HG03159 (cell line): ENCODE measurements around the gene TNRC6B.
"Not testable (repeated sequence)": the region's sequence is repeated elsewhere in the genome, so short reads cannot be mapped to it uniquely, and the experiment has no call there.

Experiments
- ATAC-seq: cut with Tn5 transposase; IDR thresholded peaks from one replicate; pipeline ENCODE4 v1.9.1; 2021; ENCODE audit warnings: mild to moderate bottlenecking, moderate library complexity; ENCODE audit not compliant: unreplicated experiment

Gene TNRC6B

DNA sequence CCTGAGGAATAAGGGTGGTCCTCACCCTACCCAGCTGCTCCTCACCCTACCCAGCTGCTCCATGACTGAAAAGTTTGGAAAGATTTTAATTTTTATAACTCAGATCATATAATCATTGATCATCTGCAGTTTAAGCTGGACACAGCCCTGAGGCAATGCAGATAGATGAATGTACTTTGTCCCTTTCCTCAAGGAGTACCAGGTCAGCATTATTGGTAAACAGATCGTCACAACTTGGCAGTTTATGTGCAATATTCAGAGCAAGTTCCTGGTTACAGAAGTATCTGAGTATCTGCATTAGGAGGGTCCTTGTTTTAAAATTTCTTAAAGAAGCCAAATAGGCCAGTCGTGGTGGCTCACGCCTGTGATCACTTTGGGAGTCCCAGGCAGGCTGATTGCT lies 3.6 kb downstream of the TNRC6B start:
- ATAC-seq = no peak

DNA sequence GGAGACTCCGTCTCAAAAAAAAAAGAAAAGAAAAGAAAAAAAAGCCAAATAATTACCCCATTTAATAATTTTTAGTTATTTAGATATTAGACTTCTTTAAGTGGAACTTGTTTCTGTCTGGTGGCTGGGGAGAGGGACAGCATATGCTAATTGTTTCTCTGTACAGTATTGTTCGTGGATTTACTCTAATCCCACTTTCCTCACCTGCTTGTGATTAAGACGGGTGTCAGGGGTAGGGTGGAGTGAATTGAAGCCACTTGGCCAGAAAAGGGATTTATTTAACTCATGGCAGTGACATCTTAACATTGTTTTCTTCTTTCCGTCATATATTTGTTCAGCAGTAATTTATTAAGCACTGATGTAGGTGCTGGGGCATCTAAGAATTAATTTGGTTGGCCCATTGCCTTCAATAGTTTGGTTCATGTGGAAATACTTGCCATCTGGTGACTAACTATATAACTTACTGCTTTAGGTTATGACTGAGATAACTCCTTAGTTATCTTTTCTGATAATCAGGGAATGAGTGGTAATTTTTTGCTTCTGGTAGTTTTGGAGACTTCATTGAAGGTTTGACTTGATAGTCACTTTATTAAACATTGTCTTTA lies 4.6 kb downstream of the TNRC6B start:
- no peak for ATAC-seq

DNA sequence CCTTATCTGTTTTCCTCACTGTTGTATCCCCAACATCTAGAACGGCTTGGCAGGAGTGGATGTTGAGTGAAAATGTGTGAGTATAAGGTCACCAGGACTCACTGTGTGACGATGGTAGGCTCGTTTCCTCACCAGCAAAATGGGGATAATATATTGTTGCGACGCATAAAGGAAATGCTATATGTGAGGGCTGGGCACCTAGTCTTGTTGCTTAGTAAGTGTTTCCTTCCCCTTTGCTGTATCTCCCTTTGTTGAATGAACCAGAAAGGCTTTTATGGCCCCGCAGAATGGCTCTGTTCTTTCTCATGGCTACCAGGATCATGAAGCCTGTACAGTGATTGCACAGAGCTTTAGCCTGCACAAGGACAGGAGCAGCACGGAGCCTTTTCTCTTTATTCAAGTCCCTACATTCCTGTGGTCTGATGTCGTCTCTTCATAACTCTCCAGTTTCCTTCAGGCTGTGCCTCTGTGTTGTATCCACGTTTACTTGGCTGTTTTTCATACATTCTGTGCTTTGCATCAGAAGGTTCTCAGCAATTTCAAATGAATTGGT lies 5.4 kb downstream of the TNRC6B start:
- no peak for ATAC-seq

DNA sequence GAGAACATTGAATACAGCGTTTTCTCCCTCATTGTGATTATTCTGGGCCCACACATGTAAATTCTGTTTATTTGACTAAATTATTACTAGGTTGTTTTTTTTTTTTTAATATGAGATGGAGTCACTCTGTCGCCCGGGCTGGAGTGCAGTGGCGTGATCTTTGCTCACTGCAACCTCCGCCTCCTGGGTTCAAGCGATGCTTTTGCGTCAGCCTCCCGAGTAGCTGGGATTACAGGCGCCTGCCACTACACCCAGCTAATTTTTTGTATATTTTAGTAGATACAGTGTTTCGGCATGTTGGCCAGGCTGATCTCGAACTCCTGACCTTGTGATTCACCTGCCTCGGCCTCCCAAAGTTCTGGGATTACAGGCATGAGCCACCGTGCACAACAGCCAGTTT lies 5.9 kb downstream of the TNRC6B start:
- ATAC-seq = not testable (repeated sequence)

DNA sequence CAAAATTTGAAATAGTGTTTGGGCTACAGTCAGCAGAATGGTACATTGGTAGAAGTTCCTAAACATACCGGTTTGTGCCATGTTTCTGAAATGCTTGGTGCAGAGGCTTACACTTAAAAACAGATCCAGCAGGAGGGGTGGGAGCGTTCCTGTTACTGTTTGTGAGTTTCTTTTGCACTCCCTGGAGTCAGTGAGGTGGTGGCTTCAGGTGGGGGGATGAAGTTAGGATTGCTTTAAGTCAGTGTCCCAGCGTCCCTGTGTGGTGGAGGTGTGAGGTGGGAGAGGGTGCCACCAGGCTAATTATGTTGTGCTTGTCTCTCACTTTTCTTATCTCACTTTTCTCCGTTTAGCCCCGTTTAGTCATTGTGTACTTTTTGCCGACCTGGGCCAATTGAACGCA lies 9.7 kb downstream of the TNRC6B start:
- no peak for ATAC-seq

DNA sequence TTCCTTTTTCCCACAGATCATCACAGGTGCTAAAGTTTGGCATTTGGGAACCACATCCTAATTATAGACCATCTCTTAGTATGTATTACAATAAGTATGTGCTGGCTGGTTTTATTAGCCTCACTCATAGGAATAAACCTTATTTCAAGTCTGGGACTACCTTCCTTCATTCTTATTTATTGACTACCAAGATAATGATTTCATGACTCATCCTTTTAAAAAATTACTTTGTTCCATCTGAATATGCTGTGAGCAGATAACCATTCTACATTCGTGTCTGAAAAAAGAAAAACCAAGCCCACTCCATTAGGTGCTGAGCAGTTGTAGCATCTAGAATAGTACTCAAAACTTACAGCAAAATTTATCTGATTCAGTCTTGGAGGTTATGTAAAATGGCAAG lies 12.3 kb downstream of the TNRC6B start:
- no peak for ATAC-seq

DNA sequence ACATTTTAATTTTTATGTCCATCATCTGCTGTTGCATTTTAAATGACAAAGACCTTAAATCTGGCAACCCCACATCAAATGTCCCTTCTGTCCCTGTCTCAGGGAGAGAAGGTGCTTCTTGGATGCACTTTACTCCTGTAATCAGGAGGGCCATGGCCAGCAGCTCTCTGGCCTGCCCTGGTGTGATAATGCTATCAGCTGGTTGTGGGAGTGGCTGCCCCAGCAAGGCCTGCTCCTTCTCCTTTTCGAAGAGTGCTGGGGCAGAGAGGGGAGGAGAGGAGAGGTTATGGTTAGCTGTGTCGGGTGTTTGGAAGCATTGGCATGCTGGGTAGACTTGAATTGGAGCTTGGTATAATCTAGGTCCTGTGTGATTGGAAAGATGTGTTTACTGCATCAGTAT lies 12.8 kb downstream of the TNRC6B start:
- no peak for ATAC-seq

DNA sequence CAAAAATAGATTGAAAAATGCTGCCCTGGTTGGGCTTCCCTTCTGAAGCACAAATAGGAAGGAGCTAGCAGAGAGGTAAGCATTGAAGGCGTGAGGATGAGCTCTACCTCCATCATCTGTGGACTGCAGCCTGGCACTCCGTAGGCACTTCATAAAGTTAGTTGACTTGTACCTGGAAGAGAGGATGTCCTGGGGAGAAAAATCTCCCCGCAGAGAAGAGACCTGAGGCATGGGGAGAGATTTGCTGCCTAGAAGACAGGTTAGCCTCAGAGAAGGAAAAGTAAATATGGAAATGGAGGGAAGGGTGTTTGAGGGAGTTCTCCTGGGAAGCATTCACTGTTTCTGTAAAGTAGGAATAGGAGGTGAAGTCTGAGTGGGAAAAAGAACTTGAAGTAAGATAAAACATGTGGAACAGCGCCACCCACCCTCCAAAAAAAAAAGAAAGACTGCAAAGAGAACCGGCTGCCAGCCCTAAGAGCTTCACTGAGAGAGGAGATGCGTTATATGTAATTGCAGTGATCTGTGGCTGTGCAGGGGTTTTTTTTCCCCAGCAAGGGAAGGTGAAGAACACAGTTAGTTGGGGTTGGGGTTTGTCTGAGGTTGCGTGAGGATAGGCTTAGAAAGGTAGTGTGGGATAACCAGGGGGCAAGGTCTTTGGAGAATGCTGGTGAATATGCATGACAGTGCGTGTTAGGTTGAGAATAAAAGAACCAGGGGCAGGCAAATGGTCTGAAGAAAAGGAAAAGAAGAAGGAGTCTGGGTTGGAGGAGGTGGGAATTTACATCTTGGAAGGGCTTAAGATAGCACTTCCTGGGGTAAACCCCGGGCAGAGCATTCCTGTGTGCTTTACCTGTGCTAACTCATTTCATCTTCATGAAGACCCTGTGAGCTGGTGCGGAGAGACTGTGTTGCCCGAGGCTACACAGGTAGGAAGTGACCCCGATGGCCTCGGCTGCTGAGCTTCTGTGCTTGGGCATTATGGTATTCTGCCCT lies 16.0 kb downstream of the TNRC6B start:
- no peak for ATAC-seq

DNA sequence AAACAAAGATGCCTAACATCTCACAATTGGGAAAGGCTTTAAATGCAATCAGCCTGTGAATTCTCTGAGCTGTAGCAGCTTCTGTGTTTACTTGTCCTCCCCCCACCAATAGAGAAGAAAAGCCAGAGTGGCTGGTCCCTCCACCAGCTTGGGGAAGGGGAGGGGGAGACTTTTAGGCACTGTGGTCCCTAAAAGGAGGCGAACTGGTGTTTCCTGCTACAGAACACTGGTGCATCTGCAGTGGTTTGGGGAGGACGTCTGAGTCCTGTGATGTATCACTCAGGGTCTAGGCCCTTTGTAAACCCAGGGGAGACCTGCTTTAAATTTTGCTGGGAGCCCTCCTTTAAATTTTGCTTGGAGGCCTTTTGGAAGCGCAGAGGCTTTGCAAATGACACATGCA lies 16.9 kb downstream of the TNRC6B start:
- no peak for ATAC-seq

DNA sequence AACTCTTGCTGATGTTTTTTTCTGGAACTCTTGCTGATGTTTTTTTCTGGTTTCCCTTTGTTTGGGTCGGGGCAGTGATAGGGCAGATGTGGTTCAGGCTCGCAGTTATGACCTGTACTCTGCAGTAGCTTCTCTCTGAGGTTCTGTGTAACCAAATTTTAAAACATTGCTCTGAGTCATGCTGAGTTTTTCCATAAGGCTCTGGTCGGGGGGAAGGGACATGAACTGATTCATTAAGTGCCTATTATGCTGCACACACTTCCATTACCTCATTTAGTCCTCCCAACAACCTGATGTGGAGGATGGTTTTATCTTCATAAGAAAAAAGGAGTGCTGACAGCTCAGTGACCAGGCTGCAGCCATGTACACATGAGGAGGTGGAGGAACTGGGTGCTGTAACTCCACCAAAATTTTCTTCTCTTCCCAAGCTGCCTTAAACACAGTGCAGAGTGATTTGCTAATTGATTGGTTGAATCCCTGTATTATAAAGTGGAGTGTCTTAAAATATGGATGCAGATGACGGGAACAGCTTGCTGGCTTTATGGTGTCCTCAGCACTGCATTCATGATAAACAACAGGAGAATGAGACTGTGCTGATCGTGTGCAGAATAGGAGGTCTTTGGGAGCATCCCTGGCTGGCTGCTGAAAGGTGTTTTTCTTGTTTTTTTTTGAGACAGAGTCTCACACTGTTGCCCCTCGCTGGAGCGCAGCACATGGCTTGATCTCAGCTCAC lies 19.1 kb downstream of the TNRC6B start:
- ATAC-seq = no peak

DNA sequence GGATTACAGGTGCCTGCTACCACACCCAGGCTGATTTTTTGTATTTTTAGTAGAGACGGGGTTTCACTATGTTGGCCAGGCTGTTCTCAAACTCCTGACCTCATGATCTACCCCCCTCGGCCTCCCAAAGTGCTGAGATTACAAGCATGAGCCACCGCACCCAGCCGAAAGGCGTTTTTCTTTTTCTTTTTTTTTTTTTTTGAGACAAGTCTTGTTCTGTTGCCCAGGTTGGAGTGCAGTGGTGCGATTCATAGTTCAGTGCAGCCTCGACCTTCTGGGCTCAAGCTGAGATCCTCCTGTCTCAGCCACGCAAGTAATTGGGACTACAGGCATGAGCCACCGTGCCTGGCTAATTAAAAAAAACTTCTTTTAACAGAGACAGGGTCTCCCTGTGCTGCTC lies 19.7 kb downstream of the TNRC6B start:
- not testable (repeated sequence) for ATAC-seq

DNA sequence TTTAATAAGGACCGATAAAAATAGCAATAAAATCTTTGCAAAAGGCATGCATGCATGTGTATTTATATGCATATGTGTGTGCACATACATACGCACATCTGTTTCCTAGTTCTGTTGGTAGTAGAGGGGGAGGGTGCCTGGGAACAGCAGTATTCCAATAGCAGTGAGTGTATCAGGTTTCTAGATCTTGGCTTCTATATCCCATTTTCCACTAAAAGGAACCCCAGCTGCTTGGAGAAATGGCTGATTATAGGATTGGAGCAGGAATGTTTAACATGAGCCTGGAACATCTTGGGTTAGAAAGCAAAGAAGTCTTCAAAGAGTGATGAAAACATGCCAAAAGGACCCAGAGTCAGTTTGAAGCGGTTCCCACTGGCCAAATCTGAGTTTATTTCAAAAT lies 21.0 kb downstream of the TNRC6B start:
- ATAC-seq = no peak

DNA sequence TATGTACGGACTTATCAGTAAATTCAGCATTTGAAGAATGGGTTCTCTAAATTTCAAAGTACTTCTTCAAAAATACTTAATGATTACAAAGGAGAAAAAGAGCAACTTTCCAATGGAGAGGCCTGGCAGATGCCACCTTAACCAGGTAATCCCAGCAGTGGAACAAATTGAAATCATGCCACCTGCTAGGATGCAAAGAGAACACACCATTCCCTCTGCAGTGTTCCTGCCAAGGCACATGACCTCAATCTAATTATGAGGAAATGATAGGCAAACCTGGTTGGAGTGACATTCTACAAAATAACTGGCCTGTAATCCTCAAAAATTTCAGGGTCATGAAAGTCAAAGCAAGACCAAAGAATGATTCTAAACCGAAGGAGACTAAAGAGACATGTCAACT lies 21.5 kb downstream of the TNRC6B start:
- ATAC-seq = no peak

DNA sequence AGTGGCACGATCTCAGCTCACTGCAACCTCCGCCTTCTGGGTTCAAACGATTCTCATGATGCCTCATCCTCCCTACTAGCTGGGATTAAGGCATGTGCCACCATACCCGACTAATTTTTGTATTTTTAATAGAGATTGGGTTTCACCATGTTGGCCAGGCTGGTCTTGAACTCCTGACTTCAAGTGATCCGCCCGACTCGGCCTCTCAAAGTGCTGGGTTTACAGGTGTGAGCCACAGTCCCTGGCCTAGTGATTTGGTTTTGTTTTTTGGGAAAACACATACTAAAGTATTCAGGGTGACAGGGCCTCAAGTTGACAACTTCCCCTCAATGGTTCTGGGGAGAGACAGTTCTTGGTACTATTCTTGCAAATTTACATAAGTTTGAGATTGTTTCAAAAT lies 22.1 kb downstream of the TNRC6B start:
- no peak for ATAC-seq

DNA sequence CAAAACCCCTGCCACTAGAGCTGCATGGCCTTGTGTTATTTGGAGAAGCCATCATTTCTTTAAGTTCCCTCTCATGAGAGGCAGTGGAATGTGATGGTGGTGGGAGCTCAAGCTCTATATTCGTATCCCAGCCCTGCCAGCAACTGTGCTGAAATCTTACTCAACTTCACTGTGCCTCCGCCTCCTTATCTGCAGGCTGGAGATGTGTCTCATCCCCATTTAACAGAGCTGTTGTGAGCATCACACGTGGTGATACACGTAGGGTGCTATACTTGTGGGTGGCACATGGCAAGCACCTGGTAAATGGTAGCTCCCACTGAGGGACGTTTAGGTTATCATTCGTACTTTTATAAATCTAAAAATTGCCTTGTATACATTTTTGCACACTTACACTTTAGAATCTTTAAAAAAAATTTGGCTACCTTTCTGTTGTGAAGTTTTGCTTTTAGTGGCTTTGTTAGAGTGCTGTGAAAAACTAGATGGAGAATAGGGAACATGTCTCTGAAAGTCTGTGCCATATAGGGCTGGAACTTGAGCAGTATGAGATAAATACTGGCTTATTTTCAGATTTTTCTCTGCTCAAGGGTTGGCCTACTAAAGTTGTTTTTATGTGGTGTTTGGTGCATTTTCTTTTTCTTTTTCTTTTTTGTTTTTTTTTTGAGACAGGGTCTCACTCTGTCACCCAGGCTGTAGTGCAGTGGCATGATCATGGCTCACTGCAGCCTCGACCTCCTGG lies 23.2 kb downstream of the TNRC6B start:
- ATAC-seq = no peak

DNA sequence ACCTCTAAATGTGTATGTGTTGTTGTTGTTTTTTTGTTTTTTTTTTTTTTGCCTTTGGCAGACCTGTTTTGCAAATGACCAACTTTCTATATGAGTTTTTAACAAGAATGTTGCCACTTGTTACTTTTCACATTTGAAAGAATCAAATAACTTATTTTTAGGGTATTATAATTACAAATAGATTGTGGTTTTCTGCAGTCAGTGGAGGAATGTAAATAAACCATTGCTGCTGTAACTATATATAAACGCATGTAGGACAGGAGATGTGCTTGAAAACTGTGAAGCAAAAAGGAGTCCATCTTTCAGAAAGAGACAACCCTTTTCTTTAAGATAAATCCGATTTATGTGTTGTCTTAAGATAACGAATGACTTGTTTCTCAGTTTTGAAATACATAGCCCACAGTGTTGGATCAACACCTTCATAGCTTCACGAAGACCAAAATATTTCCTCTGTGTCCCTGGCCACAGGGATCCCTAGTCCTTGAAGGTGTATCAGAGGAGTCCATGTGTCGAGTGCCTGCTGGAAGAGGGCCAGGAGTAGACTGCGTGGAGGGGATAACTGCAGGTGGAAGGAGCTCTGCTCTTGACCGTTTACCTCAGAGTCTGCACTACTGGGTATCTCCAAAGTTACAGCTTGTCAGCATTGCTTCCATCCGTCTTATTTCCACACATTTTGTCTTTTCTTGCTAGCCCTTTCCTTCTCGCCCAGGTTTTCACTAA lies 24.7 kb downstream of the TNRC6B start:
- no peak for ATAC-seq

DNA sequence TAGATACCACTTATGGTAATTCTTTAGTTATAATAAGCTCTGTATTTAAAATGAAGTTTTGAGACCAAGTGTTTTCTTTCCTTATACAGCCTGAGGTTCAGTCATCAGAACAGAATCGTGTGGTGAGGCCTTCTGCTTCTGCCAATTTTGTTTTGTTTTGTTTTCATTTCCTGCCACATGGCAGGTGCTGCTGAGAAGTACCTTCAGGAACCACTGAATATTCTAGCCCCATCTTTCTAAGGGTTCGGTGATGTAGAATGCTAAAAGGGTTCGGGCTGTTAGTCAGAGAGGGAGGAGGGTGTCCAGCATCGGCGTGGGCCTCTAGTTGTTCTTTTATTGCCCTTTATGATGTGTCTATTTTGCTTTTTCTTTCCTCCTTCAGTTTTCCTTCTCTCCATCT lies 25.8 kb downstream of the TNRC6B start:
- ATAC-seq = no peak

DNA sequence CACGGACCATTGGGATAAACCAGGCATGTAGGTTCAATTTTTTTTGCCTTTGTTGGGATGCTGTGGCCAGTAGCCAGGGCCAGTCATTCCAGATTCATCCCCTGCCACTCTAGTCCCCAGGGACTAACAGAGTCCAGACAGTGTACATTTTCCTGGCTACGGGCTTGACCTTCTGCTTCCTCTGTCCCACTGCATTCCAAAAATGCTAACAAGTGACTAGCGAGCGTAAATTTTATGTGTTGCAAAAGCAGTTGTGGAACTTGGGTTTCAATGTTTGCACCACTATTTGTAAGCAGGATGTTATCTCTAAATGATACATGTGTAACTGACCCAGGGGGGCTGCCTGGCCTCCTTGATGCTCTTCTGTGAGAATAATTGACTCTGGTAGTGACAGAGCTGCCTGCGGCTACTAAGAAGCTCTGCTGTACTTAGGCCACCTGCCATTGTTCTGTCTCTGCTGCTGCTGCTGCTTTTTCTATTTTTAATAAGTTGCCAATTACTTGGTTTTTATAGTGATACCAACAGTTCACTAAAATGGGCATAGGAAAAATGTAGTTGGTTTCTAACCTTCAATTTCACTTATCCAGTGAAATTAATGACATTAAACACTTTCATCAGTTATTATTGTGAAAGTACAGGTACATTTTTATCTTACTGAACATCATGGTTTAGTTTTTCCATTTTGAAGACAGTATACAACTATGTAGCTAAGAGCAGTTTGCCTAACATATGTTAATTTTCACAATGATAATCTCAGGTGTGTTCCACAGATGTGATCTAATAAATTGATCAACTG lies 26.8 kb downstream of the TNRC6B start:
- no peak for ATAC-seq

DNA sequence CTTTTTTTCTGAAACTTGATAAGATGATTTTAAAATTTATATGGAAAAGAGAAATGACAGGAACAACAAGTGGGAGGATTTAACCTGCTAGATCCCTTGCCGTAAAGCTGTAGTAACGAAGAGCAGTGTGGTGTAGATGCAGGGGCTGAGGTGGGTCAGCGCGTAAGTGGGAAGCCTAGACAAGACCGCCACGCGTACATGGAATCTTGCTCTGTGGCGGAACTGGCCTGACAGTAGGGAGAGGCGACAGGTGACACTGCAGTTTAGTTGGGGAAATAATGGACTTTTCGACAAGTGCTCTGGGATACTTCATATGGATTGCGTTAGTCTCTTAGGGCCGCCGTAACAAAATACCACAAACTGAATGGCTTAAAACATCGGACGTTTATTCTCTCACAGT lies 28.8 kb downstream of the TNRC6B start:
- no peak for ATAC-seq
